ENCODE data around the gene ZNF22.

ZNF22 gene

DNA sequence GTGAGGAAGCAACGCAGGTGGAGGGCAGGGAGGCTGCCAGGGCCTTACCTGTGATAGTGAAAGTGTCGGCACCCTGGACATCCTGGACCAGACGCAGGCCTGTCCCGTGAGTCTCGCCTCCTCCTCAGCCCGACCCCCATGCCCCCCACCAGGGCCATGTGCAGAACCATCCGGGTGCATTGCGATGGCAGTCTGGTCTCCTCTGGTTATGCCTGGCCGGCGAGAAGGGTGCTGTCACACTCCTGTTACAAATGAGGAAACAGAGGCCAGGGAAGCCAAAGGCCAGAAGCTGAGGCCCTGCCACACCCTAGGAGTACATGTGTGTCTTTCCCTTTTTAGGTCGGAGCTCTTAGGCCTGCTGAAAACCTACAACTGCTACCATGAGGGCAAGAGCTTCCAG lies 29.3 kb upstream of the ZNF22 start:
- Mint-ChIP-seq H3K4me3 (no peak overlapping the region), H3K36me3 (ENCODE audit: low read depth) (no peaks in the 10 kb centered on the region), H3K4me1 (ENCODE audit: low read depth) (peaks cover 57% of the 10 kb centered on the region), H3K27me3 (no peaks in the 10 kb centered on the region), H3K27ac (no peak overlapping the region), H3K9me3 (no peaks in the 10 kb centered on the region)

DNA sequence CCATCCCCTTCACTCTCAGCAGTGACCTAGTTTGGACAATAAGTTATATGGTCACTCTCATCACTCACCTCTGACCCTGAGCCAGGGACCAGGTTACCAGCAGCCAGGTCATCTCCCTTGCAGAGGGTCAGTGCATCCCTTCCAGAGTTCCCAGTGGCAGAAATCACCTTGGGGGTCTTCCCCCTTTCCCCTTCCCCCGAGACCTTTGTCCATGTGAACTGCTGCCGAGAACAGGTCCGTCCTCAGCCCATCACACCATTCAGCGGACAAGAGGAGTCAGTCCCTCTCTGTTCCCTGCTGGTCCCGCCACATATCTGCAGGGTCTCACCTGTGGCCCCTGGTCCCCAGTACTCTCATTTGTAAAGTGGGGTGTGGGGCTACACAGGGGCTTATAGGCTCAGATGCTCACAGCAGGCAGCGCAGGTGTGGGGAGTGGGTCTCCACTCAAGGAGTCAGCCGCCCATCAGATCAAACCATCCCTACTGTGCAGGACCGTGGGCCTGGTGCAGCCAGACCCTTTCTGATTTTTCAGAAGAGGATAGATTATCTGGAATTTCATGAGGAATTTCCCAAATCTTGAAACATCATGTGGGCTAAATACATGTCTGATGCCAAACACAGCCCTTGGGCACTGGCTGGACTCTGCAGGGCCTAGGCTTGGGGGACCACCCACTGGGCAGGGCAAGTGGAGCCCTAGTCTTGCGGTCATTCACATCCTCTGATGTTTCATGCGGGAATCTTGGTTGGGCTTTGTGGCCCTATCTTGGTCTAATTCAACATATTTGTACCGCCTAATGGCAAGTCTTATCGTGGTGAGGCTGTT lies 28.6 kb upstream of the ZNF22 start:
- Mint-ChIP-seq H3K36me3 (ENCODE audit: low read depth) (no peaks in the 10 kb centered on the region), H3K27ac (no peak overlapping the region)

DNA sequence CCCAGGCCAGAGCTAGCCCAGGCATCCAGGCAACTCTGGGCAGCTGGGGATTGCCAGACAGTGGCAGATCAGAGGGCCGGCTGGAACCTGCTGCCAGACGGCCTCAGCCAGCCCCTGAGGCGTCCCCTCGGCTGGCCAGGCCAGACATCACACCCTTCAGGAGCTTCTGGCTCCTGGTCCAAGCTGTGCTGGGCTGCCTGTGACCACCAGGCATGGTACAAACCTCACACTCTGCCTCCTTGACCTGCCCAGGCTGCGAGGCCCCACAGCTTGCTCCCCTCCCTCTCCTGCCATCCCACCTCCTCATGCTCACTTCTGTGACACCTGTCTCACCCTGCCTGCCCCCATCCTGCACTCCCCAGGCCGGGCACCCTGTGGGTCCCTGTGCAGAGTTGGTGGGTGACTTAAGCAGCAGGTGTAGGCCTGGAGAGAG lies 27.8 kb upstream of the ZNF22 start:
- H3K27ac Mint-ChIP-seq: peak overlapping the region; percentile 53
- H3K4me1 Mint-ChIP-seq (ENCODE audit: low read depth): peaks cover 43% of the 10 kb centered on the region
- H3K36me3 Mint-ChIP-seq (ENCODE audit: low read depth): no peaks in the 10 kb centered on the region
- H3K4me3 Mint-ChIP-seq: no peak overlapping the region
- H3K27me3 Mint-ChIP-seq: no peaks in the 10 kb centered on the region
- no peaks in the 10 kb centered on the region for H3K9me3 Mint-ChIP-seq

More for the DNA sequence above, 28.6 kb upstream of the ZNF22 start:
- Mint-ChIP-seq H3K27me3 (no peaks in the 10 kb centered on the region), H3K4me3 (no peak overlapping the region), H3K9me3 (no peaks in the 10 kb centered on the region), H3K4me1 (ENCODE audit: low read depth) (peaks cover 50% of the 10 kb centered on the region)

DNA sequence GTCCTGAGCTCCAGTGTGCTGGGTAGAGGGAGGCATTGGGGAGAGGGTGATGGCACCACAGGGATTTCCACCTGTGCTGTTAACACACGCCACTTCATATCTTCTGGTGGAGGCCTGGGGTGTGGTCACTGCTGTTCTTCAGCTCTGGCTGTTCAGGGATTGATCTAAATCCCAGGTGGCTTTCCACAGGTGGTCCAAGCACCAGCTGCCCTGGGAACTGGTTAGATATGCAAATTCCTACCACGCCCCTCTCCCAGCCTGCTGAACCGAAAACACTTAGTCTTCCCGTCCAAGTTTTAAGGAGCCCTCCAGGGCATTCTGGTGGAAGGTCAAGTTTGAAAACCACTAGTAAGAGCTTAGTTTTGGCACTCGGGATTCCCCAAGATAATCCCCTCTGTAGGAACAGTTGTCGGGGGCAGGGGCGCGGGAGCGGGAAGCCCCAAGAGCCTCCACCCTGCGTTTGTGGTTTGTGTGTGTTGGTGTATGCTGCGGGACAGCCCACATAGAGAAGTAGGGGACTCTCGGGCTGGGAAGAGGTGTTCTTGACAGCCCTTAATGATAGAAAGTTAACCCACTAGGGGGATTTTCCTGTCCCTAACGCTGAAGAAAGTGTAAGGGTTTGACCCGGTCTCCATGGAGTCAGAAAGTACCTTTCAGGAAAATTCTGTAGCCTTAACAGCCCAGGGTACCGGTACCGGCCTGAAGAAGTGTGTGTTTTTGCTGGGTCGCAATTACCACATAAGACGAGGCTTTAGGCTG lies 27.2 kb upstream of the ZNF22 start:
- no peaks in the 10 kb centered on the region for H3K27me3 Mint-ChIP-seq
- peak overlapping the region; percentile 71 for H3K4me3 Mint-ChIP-seq
- no peaks in the 10 kb centered on the region for H3K9me3 Mint-ChIP-seq
- H3K36me3 Mint-ChIP-seq (ENCODE audit: low read depth): no peaks in the 10 kb centered on the region
- peak overlapping the region; percentile 53 for H3K27ac Mint-ChIP-seq
- H3K4me1 Mint-ChIP-seq (ENCODE audit: low read depth): peaks cover 37% of the 10 kb centered on the region

DNA sequence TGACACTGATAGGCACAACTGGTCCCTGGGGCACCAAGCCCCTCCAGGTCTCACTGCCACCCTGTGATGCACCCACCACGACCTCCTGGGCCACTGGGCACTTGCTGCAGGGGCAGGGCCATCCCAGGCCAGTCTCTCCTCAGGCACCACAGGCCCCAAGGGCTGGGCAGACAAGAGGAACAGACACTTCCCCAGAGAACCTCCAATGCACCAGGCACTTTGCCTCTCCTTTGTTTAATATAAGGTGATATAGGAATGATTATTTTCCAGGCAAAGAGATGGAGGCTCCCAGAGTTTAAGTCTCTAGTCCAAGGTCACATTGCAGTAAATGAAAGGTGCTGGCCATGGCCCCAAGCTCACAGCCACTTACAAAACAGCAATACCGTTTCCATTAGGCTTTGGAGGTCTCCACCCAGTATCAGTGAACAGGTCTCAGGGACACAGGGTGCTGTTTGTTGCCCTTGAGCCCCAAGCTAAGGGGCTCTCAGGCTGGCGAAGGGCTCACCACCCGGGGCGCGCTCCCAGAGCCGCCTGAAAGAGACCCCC lies 26.6 kb upstream of the ZNF22 start:
- H3K27me3 Mint-ChIP-seq: no peaks in the 10 kb centered on the region
- H3K27ac Mint-ChIP-seq: no peak overlapping the region
- H3K4me1 Mint-ChIP-seq (ENCODE audit: low read depth): peaks cover 30% of the 10 kb centered on the region
- no peaks in the 10 kb centered on the region for H3K9me3 Mint-ChIP-seq
- H3K36me3 Mint-ChIP-seq (ENCODE audit: low read depth): no peaks in the 10 kb centered on the region
- peak overlapping the region; percentile 71 for H3K4me3 Mint-ChIP-seq

DNA sequence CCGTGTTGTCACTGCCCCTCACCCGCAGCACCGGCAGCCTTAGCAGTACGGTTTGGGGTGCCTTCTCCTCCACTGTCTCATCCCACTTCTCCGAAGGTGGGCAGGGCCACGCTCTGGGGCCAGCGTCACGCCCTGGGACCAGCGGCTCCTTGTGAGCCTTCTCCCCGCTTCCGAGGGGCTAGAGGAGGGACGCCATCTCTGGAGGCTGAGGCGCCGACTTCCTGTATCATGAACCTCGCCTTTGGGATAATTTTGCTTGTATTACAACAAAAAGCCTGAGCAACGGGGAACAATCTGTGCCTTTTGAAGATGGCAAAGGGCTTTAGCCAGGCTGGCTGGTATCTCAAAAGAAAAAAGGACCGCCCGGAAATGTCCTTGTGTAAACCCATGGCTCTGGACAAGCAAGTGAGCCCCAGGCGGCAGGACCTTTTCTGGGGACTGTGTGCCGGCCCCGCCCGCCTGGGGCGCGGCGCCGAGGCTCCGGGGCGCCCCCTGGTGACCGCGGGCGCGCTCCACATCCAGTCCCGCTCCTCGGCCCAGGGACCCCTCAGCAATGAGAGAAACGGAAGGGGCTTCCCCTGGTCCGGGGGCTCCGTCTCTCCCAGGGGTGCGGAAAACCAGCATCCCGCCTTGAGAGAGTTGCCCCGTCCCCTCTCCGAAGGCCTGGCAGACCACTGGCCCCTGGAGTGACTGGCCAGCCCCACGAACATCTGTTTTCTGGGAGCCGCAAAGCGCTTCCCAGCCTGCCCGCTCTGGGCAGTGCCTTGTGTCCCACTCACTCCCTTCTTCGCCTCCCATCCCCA lies 25.9 kb upstream of the ZNF22 start:
- H3K4me3 Mint-ChIP-seq: peak overlapping the region; percentile 71
- no peaks in the 10 kb centered on the region for H3K27me3 Mint-ChIP-seq
- no peak overlapping the region for H3K27ac Mint-ChIP-seq
- peaks cover 26% of the 10 kb centered on the region for H3K4me1 Mint-ChIP-seq (ENCODE audit: low read depth)
- no peaks in the 10 kb centered on the region for H3K36me3 Mint-ChIP-seq (ENCODE audit: low read depth)
- no peaks in the 10 kb centered on the region for H3K9me3 Mint-ChIP-seq

DNA sequence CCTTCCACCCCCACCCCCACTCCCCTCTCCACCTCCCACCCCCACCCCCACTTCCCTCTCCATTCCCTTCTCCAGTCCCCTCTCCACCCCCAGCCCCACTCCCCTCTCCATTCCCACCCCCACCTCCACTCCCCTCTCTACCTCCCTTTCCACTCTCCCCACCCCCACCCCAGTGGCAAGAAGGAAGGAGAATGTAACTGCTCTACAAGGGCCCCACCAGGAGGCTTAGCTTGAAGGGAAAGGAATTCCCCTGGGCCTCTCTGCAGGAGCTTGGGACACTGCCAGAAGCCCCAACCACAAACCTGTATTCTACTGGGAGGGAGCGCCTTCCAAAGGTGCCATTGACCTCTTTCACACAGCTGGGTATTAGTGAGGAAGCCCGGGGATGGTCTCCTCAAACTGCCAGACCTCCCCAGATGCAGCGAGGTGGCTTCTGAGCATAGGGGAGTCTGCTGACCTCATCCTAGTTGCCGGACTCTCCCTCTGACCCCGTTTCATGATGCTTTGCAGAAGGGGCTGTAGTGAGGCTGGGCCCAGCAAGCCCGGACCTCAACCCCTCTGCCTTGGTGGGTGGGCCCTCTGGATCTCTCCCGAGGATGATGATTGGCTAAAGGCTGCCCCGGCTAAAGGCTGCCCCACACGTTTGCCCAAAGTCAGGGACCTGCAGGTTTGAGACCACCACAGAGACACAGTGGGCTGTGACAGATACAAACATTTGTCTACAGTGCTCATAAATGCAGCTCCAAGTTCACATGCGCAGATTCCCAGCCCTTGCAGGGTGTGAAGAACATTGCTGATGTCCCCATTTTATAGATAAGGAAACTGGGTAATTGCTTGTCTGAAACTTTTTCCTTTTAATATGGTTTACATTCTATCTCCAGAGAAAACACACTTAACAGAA lies 25.0 kb upstream of the ZNF22 start:
- Mint-ChIP-seq H3K27ac (no peak overlapping the region), H3K4me3 (peak overlapping the region; percentile 30), H3K9me3 (no peaks in the 10 kb centered on the region), H3K27me3 (no peaks in the 10 kb centered on the region), H3K36me3 (ENCODE audit: low read depth) (no peaks in the 10 kb centered on the region), H3K4me1 (ENCODE audit: low read depth) (peaks cover 26% of the 10 kb centered on the region)

DNA sequence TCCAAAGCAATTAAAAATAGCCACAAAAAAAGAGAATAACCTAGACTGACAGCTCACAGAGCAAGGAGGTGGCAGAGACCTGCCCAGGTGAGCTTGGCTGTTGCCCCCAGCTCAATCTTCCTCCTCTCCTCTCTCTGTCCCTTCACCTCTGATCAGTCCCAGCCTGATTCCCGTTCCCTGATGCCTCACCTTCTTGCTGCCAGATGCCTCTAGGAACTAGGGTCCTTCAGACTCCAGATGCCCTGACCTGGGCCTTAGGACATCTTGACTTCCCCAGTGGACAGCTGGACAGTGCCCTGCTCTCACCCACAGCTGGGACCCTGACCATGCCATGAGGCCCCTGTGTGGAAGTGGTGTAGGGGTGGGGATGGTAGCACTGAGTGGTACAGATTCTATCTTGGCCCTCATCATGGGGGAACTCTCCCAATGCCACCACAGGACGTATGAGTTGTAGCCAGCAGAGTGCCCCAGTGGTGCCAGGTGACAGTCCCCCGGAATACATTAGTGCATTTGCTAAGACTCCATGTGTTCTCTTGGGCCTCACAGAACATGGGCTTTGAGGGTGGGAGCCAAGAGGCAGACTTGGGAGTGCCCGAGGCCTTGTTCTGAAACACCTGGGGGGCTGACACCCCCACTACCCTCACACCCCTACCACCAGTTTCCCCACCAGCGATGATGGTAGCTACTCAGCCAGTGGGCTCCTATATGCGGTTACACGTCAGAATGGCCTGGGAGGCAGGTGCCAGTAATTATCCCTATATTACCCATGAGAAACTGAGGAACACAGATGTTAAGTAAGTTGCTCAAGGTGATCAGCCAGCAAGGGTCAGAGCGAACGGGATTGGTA lies 24.1 kb upstream of the ZNF22 start:
- no peaks in the 10 kb centered on the region for H3K27me3 Mint-ChIP-seq
- H3K9me3 Mint-ChIP-seq: no peaks in the 10 kb centered on the region
- H3K4me3 Mint-ChIP-seq: no peak overlapping the region
- H3K36me3 Mint-ChIP-seq (ENCODE audit: low read depth): no peaks in the 10 kb centered on the region
- no peak overlapping the region for H3K27ac Mint-ChIP-seq
- peaks cover 26% of the 10 kb centered on the region for H3K4me1 Mint-ChIP-seq (ENCODE audit: low read depth)

DNA sequence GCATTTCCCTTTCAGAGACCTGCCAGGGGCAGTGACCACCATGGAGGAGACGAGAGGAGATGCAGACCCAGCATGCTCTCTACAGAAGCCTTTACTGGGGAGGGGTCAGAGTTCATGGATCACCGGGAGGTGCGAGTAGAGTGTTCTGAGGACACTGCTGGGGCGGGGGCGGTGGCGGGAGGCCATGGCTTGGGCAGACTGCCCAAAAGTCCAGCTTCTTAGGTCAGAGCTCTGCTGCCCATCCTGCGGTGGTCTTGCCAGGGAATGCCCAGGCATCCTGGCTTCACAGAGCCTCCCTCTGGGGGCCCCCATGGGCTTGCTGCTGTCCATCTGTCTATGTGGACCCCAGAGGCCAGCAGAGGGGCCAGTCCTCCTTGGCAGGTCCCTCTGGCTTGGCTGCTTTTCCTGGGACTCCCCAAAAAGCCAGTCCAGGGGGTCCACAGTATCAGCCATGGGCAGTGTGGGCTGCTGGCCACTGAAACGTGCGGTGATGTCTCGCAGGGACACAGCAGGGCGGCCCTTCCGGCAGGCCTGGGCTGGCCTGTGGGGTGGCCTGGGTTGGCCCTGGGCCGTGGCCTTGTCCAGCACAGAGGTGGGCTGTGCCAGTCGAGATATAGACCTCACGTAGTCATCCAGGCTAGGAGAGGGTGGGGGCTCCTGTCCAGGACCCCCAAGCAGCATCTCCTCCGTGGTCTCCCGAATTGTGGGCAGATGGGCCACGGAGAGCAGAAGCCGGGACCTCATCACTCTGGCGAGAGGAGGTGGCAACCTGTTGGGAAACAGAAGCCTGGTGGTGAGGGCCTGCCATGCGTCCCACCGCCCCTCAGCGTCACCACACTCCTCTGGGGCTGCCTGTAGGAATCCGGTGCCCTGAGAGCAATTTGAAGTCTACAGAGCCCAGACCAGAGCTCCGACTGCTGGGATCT lies 23.2 kb upstream of the ZNF22 start:
- no peaks in the 10 kb centered on the region for H3K27me3 Mint-ChIP-seq
- H3K36me3 Mint-ChIP-seq (ENCODE audit: low read depth): no peaks in the 10 kb centered on the region
- peaks cover 26% of the 10 kb centered on the region for H3K4me1 Mint-ChIP-seq (ENCODE audit: low read depth)
- no peak overlapping the region for H3K27ac Mint-ChIP-seq
- H3K9me3 Mint-ChIP-seq: no peaks in the 10 kb centered on the region
- no peak overlapping the region for H3K4me3 Mint-ChIP-seq

DNA sequence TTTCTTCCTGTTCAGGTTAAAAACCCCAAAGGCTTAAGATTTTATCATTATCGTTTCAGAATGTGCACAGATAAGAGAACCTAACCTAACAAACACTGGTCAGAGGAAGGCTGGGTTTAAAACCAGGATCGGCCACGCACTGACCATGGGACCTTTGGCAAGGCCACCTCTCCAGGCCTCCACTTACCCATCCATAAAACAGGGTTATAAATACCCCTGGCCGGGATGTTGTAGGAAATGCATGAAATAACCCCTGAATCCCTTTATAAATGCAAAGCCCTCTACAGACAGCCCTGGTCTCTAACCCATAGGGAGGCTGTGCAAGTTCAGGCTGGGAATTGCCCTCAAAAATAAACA lies 22.5 kb upstream of the ZNF22 start:
- Mint-ChIP-seq H3K4me1 (ENCODE audit: low read depth) (peaks cover 23% of the 10 kb centered on the region), H3K27ac (no peak overlapping the region), H3K4me3 (no peak overlapping the region), H3K27me3 (no peaks in the 10 kb centered on the region), H3K9me3 (no peaks in the 10 kb centered on the region), H3K36me3 (ENCODE audit: low read depth) (no peaks in the 10 kb centered on the region)

DNA sequence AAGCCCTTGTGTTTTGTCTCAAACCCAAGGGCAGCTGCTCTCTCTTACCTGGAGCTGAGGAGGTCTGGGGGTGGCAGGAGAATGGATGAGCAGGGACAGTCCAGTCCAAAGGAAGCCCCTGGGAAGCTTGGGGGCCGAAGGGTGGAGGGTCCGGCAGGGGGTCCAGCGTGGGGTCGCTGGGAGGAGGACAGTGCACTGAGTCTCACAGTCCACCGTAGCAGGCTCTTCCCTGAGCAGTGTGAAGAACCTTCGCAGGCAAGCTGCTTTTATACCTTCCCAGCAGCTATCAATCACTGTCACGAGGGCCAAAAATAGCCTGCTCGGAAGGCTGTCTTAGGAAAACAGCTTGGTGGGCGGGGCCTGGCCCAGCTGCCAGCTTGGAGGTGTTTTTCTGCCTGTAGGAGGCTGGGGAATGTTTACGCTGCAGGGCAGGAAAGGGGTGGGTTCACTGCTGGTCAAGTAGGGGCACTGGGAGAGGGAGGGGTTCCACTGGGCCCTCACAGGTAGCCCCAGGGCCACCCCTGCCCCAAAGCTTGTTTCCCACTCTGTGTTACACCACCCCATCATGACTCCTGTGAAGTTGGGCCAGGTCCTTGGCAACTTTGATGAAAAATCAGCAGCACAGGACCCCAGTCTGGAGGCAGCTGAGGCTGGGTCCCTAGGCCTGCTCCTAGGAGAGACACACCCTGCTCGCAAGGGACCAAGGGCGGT lies 22.0 kb upstream of the ZNF22 start, which contains the start of gene DEPP1:
Gene DEPP1, minus strand, starts transcription at position 240 of the 711 bp plus-strand sequence. CDS start 779 bp downstream, outside the sequence.
- Mint-ChIP-seq H3K9me3 (no peaks in the 10 kb centered on the region), H3K27me3 (no peaks in the 10 kb centered on the region), H3K4me1 (ENCODE audit: low read depth) (peaks cover 18% of the 10 kb centered on the region), H3K36me3 (ENCODE audit: low read depth) (no peaks in the 10 kb centered on the region), H3K27ac (no peak within 1 kb of the TSS), H3K4me3 (no peak within 1 kb of the TSS)

All from stimulated activated naive CD8-positive, alpha-beta T cell treated with anti-CD3 and anti-CD28 coated beads, Interleukin-15, Interleukin-2, amounts not matched to agents 100 ng/mL and 50 ng/mL, for 24 hours (primary cell).